ENCODE results near the gene MSI2.

The MSI2 gene

DNA sequence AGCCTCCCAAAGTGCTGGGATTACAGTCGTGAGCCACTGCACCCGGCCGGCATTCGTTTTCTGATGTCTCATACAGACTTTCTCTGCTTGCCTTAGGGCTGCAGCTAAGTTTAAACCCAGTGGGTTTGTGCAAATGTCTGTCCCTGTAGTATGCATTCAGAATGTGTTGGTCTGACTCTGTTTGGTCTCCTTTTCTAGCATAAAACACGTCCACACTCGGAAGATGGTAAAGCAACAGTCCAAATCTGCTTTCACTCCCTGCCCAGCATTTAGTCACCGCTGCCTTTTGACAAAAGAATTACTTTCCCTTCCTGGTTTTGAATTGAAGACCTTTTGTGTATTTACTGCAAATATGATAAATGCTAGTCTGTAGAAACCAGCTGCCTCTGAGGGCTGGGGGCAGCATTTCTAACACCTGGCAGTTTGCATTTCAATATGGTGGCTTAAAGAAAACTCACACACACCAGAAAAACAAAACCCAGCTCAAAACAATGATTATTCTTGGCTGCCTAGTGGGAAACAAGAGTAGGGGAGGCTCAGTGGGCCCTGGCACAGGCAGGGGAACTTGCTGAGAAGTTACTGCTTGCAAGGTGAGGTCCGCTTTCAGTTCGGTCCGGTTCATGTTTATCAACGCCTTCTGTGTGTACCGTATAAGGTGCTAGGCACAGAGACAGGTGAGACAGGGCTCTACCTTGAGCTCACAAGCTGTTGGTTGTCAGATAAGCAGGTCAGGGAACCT, 56.9 kb downstream of the MSI2 start:
- DNase-seq (ENCODE audit: low read depth): no peak
- TF ChIP-seq, protein P1, sequence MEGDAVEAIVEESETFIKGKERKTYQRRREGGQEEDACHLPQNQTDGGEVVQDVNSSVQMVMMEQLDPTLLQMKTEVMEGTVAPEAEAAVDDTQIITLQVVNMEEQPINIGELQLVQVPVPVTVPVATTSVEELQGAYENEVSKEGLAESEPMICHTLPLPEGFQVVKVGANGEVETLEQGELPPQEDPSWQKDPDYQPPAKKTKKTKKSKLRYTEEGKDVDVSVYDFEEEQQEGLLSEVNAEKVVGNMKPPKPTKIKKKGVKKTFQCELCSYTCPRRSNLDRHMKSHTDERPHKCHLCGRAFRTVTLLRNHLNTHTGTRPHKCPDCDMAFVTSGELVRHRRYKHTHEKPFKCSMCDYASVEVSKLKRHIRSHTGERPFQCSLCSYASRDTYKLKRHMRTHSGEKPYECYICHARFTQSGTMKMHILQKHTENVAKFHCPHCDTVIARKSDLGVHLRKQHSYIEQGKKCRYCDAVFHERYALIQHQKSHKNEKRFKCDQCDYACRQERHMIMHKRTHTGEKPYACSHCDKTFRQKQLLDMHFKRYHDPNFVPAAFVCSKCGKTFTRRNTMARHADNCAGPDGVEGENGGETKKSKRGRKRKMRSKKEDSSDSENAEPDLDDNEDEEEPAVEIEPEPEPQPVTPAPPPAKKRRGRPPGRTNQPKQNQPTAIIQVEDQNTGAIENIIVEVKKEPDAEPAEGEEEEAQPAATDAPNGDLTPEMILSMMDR (IDR thresholded peaks at IDR 0.05; ENCODE audit: control insufficient read depth, extremely low read depth, insufficient read depth): no peak
- no peak overlapping the region for H3K4me3 ChIP-seq (ENCODE audit: low read depth, low read length)

DNA sequence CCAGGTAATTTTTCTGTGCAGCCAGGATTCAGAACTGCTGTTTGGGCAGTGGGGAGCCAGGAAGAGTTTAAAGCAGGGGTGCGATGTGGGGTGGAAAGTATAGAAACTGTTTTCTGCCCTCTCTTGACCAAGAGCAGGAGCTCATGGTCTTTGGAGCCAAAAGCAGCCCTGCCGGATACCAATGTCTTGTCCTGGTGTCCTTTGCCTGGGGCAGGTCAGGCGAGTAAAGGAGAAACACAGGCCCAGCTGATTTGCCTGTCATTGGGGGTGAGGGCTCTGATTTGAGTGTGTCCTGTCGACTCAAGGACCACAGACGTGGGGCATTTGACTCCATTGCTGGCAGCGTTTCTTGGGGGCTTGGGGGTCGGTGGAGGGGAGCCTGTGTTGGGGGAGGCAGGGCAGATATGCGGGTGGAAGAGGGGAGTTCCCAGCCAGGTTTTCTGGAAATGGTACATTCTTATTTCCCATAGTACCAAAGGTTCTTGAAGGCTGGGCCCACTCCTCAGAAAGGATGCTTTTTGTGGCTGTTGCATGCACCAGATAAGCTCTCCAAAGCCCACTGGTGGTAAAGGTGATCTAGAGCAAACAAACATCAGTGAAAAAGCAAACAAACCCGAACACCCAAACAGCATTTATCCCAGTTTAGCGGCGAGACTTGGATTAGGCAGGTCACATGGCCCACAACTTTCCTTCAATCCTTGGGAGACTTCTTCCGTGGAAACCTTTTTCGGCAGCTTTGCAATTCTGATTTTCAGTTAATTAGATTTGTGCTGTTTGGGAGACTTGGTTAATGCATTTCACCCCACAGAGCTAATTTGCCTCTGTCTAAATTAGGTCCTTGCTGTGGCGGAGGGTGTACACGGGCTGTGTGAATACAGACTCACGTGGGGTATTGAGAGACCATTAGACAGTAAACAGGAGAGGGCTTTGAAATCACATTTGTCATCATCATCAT, 59.0 kb downstream of the MSI2 start:
- TF ChIP-seq, protein P1 (IDR thresholded peaks at IDR 0.05; ENCODE audit: control insufficient read depth, extremely low read depth, insufficient read depth): no peak
- peak; percentile 50 for DNase-seq (ENCODE audit: low read depth)
- H3K4me3 ChIP-seq (ENCODE audit: low read depth, low read length): no peak overlapping the region

DNA sequence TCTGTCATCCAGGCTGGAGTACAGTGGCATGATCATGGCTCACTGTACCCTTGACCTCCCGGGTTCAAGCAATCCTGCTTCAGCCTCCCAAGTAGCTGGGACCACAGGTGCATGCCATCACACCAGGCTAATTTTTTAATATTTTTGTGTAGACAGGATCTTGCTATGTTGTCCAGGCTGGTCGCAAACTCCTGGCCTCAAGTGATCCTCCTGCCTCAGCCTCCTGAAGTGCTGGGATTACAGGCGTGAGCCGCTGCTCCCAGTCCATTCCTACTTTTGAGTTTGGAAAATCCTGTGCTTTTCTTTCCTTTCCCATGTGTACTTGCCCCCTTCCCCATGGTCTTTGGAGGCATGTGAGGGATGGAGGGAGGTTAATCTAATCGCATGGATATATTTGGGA, 60.0 kb downstream of the MSI2 start:
- no peak overlapping the region for H3K4me3 ChIP-seq (ENCODE audit: low read depth, low read length)
- TF ChIP-seq, protein P1 (IDR thresholded peaks at IDR 0.05; ENCODE audit: control insufficient read depth, extremely low read depth, insufficient read depth): no peak
- DNase-seq (ENCODE audit: low read depth): no peak

DNA sequence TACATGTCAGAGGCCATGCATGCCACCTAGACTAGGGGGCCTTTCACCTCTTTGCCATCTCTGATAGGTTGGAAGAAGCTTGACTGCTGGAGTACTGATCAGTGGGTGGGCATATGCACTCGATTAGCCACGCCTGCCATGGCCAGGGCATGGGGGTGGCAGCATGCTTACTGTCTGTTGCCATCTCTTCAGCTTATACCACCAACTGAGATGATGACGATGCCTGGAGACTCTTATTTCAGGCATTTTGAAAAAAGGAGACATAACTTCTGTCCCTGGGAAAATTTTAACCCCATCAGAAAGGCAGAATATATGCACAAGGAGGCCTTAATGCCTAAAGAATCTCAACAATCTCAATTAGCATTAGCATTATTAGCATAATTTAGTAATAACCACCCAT, 60.8 kb downstream of the MSI2 start:
- H3K4me3 ChIP-seq (ENCODE audit: low read depth, low read length): no peak overlapping the region
- TF ChIP-seq, protein P1 (IDR thresholded peaks at IDR 0.05; ENCODE audit: control insufficient read depth, extremely low read depth, insufficient read depth): no peak
- DNase-seq (ENCODE audit: low read depth): no peak

DNA sequence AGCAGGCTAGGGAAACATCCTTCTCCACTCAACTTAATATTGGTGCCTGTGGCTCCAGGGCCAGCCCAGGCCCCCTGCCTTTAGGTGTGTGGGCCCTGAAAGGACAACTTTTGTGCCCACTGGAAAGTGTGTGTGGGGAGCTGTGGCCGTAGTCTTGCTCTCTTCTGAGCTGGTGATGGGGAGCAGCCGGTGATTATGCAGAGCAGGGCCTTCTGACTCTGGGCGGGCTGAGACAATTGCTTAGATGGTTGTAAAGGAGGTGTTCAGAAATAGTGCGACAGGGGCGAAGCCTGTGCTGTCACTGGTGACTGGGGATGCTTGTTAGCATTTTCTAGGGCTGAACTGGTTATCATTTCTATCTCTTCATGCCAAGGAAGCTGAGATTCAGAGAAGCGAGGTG, 62.6 kb downstream of the MSI2 start:
- no peak overlapping the region for H3K4me3 ChIP-seq (ENCODE audit: low read depth, low read length)
- DNase-seq (ENCODE audit: low read depth): no peak
- TF ChIP-seq, protein P1 (IDR thresholded peaks at IDR 0.05; ENCODE audit: control insufficient read depth, extremely low read depth, insufficient read depth): no peak

DNA sequence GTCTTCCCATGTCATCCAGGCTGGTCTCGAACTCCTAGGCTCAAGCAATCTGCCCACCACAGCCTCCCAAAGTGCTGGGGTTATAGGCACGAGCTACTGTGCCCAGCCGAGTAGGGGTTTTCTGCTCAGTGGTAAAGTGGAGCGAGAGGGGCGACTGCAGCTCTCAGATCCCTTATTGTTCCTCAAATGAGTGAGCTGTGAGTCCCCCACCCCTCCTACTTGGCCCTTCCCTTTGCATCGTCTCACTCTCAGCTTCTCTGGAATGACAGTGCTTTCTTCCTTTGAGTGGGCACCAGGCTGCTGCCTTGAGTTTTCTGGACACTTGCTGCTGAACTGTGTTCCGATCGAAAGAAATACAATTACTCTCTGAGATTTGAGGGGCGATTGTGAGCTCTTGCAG, 63.5 kb downstream of the MSI2 start:
- TF ChIP-seq, protein P1 (IDR thresholded peaks at IDR 0.05; ENCODE audit: control insufficient read depth, extremely low read depth, insufficient read depth): no peak
- DNase-seq (ENCODE audit: low read depth): no peak
- H3K4me3 ChIP-seq (ENCODE audit: low read depth, low read length): no peak overlapping the region

Data from LNCaP clone FGC (cell line).